GM11168 (cell line): ENCODE results near the gene CCNL2.
"Not testable (repeated sequence)": the region's sequence is repeated elsewhere in the genome, so short reads cannot be mapped to it uniquely, and the experiment has no call there.

Experiments used
- in situ Hi-C: fragments of 300-500 bp; cut with MboI; formaldehyde crosslinking; loops from one replicate; pipeline ENCODE4 v1.12.0; 2022; ENCODE audit warnings: low sequenced_read_pairs; ENCODE audit not compliant: unreplicated experiment

The CCNL2 gene

DNA sequence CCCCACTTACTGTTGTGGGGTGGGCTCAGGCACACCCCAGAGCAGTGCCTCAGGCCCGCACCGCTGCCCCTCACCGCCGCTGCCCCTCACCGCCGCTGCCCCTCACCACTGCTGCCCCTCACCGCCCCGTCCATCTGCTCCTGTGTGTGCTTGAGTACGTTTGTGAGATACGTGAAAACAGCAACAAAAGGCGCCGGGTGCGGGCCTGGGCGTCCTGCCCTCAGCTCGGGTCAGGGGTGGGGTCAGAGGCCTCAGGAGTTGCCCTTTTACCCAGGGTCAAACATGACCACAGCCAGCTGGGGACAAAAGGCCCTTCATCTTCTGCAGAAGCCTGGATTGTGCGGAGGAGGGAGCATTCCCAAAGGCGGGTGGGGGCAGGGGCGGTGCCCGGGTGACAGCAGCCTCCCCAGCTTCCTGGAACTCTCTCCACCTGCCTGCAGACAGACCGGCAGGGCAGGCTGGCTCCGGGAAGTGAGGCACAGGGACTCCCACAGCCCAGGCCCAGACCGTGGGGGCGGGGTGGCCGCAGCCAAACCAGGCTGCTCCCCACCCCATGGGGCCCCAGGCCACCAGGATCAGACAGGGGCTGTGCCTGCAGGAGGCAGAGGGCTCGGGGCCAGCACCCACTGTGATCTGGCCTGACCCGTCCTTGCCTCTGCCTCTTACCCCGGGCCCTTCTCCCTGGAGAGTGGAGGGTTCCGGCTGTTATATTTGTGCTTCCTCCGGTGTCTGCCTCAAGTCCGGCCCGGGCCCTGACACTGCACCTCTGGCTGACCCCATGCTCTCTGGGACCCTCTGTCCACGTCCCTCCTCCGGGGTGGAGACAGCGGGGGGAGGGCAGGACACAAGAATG, 34.0 kb upstream of the CCNL2 start:
- in situ Hi-C loops = no loop called here

DNA sequence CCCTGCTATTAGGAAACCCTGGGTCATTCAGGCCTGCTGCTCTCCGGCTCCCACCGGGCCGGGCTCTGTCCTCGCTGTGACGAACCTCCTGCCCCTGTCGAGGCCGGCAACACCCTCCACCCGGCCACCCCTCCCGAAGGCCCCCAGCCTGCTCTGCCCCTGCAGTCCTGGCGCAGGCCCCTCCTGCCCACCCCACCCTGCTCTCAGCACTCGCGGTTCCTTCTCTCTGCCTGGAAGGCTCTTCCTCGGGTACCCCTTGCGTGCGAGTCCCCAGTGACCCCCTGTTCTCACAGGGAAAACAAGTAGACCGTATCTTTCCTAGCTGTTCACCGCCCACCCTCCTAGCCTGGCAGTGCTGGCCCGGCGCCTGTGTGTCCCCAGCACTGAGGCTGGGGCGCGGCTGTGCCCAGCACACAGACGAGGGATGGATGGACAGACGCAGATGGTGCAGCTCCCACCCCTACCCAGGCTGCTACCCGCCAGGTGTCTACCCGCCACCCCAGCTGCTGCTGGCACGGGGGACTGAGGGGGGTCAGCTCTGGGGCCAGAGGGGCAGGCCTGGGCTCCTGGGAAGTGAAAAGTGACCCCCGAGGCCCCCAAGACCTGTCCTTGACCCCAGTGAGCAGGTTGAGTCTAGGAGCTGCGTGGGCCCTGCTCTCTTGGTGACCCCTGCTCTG, 33.3 kb upstream of the CCNL2 start:
- in situ Hi-C loops = no loop called here

DNA sequence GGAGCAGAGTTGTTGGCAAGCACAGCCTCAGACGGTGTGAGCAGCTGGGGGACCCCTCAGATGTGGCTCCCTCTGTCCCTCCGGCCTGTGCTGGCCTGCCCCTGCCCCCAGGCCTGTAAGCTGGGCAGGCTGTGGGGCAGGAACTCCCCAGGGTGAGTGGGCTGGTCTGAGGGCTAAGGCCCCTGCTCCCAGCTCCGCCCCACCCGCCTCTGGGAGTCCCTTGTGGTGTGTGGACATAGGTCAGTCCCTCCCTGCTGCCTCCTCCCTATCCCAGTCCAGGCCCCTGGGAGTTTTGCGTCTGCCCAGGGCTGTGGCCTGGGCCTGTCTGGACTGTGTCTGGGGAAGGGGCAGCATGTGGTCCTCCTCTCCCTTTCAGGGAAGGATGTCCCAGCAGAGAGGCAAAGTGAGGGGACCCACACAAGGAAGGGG, 32.7 kb upstream of the CCNL2 start:
- in situ Hi-C loops = no loop called here

DNA sequence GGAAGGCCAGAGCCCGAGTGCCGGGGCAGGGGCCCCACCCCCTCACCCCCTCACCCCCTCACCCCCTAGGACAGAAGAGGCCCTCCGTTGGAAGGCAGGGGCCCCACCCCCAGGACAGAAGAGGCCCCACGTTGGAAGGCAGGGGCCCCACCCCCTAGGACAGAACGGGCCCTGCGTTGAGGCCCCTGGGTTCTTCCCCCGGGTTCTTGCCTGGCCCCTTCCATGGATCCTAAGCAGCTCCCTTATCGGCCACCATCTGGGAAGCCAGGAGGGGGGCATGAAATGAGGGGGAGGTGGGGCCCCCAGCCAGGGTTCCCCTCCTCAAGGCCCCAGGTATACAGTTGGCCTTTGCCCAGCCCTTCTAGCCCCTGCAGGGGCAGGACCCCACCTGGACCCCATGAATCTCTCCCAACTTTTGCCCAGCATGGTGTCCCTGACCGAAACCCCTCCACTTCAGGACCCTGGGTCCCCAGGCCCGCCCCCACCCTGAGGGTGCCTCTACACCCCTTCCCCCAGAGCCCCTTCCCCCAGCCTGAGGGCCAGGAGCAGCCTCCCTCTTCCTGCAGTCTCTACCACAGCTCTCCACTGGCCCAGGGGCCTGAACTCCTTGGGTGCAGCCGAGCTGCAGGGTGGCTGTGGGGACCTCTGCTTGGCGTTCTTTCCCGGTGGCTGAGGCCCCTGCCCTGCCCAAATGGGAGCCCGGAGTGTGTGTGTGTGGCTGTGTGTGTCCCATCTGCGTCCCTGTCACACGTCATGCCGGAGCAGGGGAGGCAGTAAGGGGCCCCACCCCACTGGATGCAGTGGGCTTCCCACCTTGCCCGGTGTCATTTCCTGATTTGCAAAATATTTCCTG, 32.1 kb upstream of the CCNL2 start:
- in situ Hi-C loops = no loop called here

DNA sequence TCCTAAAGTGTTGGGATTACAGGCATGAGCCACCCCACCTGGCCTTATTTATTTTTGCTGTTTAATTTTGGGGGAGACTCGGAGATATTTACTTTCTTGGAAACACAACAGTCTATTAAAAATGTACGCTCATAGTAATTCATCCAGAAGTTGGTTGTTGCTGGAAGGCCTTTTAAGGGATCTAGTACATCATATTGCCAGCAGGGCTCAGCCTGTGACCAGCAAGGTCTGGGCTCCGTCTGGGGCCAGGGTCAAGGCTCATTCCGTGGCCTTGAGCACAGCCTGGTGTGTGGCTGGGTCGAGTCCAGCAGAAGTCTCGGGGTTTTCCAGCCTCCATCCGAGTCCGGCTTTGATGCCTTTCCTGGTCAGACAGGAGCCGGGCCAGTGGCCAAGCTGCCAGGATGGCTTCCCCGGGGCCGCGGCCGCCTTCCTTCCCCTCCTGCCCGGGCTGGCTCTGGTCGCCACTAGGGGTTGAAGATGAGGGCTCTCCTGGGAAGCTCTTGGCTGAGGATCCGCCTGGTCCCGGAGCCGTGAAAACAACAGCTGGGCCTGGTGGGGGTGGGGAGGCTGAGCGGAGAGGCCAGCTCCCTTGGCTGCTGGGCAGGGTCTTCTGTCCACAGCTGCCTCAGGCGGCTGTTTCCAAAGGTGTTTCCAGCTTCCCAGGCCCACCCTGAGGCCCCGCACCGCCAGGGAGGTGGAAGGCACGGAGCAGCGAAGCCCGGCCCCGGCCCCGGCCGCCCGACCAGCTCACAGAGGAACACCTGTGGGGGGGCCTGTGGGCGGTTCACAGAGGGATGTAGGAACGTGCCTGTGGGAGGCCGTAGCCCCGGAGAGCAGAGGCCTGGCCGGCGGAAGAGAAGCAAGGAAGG, 31.2 kb upstream of the CCNL2 start:
- in situ Hi-C loops = no loop called here

DNA sequence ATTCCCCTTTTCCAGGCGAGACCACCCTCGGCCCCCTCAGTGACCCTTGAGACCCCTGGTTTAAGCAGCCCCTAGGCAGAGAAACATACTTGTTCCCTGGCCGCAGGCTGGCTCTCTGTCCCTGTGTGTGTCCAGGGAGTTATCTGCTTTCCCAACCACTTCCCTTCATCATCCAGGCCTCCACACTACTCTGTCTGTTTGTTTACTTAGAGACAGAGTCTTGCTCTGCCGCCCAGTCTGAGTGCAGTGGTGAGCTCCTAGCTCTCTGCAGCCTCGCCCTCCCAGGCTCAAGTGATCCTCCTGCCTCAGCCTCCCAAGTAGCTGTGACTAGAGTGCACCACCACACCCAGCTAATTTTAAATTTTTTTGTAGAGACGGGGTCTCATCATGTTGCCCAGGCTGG, 30.5 kb upstream of the CCNL2 start:
- in situ Hi-C loops = no loop called here

DNA sequence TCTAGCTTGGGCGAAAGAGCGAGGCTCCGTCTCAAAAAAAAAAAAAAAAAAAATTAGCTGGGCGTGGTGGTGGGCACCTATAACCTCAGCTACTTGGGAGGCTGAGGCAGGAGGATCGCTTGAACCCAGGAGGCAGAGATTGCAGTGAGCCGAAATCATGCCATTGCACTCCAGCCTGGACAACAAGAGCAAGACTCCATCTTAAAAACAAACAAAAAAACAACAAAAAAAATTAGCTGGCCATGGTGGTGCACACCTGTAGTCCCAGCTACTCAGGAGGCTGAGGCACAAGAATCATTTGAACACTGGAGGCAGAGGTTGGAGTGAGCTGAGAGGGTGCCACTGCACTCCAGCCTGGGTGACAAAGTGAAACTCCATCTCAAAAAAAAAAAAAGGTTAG, 29.8 kb upstream of the CCNL2 start:
- in situ Hi-C loops = not testable (repeated sequence)

DNA sequence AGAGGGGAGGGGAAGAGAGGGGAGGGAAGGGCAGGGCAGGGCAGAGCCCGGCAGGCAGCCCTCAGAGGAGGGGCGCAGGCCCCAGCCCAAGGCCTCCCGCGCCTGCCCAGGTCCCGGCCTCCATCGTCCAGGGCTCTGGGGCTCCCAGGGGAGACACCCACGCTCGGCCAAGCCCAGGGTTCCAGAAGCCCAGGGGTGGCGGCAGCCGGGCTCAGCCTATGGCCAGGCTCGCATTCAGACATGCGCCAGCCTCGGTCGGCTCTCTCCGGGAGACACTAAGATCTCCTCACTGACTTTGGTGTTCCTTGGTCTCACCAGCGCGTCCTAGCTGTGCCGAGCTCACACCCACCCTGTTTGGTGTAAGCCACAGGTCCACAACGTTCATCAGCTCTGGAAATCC, 29.0 kb upstream of the CCNL2 start:
- in situ Hi-C loops = no loop called here

DNA sequence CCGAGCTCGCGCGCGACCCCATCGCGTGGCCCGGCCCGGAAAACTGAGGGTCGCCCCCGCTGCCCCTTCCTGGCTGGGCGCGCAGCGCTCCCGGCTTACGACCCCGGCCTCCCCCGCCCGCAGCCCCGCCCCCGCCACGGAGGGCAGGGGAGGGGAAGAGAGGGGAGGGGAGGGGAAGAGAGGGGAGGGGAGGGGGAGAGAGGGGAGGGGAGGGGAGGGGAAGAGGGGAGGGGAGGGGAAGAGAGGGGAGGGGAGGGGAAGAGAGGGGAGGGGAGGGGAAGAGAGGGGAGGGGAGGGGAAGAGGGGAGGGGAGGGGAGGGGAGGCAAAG, 28.6 kb upstream of the CCNL2 start:
- in situ Hi-C loops = no loop called here

DNA sequence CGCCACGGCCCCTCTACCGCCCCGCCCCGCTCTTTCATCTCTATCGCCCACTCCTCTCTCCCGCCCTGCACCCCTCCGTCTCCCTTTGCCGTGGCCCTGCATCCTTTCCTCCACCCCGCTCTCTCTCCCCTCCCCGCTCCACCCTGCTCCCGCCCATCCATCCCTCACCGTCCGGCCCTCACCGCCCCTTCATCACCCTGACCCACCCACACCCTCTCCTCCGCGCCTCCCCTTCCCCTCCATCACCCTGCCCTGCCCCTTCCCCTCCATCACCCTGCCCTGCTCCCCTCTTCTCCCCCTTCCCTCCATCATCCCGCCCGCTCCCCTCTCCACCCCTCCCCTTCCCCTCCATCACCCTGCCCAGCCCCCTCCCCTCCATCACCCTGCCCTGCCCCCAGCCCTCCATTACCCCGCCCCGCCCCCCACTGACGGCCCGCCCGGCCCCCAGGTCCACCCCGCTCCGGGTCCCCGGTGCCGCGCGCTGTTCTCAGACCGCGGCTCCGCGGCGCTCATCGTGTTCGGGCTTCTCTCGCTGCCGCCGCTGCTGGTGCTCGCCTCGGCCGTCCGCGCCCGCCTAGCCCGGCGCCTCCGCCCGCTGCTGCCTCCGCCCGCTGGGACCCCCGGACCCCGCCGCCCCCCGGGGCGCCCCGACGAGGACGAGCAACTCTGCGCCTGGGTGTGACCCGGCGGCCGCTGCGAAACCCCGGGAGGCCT, 28.1 kb upstream of the CCNL2 start:
- in situ Hi-C loops = no loop called here

DNA sequence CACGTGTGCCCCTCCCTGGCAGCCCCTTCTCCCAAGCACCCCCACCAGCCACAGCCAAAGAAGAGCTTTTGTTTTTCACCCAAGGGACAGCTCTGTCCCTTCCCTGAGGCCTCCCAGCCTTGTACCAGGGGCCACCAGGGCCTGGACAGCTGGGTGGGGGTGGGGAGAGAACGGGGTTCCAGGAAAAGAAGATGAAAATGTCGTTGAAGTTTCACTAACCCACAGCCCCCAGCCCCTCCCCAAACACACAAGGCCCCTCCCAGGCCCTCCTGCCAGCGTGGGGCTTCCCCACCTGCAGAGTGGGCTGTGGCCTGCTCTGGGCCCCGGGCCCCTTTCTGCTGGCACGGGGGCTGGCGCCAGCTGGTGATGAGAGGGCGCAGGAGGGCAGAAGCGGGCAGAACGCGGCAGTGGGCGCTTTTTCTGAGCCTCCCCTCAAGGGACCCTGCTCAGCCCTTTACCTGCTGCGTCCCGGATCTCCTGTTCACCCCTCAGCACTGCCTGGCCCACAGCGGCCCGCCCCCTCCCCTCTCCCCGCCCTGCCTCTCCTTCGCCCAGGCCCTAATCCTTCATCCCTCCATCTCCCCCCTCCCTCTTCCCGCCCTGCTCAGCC, 27.5 kb upstream of the CCNL2 start:
- in situ Hi-C loops = no loop called here

DNA sequence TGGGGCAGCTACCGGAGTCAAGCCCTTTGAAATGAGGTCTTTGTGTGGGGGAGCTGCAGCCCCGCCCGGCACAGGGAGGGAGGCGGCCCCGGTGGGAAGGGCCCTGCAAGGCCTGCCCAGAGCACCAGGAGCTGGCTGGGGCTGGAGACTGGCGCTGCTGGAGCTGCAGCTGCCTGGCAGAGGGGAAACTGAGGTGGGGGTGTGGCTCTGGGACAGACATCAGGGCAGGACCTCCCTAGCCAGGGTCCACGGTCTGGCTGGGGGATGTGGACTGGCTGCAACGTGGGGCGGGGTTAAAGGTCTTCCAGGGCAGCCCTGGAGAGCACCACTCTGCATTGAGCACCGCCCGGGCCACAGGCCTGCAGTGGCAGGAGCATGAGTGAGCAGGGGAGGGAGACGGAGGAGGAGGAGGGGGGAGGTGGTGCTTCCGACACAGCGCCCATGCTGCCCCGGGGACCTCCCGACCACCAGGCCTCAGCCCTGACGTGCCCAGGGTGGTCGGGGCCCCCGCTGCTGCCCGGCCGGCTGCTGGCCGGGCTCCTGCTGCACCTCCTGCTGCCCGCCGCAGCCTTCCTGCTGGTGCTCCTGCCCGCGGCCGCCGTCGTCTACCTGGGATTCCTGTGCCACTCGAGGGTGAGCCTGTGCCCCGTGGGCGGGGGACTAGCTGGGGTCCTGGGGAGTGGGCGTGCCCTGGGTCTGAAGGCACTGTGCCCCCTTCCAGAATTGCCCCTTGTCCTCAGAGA, 26.8 kb upstream of the CCNL2 start:
- in situ Hi-C loops = no loop called here

DNA sequence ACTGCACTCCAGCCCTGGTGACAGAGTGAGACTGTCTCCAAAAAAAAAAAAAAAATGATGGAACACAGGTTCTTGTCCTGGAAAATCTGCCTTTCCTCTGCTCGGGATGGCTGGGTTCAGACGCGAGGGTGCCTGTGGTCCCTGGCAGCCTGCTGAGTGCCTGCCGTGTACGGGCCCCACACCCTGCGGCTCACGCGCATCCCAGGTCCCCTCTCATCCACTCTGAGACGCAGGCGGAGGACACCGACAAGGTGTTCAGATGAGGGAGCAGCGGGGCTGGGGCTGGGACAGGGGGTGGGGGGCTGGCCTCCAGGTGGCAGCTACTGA, 26.3 kb upstream of the CCNL2 start:
- in situ Hi-C loops = no loop called here

DNA sequence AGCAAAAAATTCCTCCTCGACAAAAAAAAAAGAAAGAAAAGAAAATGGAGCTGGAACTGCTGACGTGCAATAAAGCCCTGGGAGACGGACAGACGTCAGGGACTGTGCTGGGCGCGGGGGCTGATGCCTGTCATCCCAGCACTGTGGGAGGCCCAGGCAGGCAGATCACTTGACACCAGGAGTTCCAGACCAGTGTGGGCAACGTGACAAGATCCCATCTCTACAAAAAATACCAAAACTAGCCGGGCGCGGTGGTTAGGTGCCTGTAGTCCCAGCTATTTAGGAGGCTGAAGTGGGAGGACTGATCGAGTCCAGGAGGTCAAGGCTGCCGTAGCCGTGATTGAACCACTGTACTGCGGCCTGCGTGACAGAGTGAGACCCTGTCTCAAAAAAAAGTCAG, 25.6 kb upstream of the CCNL2 start:
- in situ Hi-C loops = no loop called here

DNA sequence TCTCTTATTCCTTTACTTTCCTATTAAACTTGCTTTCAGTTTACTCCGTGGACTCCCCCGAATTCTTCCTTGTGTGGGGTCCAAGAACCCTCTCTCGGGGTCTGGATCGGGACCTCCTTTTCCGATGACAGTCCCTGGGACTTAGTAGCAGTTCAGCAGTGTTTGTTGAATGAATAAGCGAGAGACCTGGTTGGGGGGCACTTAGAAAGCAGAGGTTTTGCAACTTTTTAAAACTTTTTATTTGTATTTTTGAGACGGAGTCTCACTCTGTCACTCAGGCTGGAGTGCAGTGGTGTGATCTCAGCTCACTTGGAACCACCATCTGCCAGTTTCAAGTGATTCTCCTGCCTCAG, 24.1 kb upstream of the CCNL2 start:
- in situ Hi-C loops = no loop called here

DNA sequence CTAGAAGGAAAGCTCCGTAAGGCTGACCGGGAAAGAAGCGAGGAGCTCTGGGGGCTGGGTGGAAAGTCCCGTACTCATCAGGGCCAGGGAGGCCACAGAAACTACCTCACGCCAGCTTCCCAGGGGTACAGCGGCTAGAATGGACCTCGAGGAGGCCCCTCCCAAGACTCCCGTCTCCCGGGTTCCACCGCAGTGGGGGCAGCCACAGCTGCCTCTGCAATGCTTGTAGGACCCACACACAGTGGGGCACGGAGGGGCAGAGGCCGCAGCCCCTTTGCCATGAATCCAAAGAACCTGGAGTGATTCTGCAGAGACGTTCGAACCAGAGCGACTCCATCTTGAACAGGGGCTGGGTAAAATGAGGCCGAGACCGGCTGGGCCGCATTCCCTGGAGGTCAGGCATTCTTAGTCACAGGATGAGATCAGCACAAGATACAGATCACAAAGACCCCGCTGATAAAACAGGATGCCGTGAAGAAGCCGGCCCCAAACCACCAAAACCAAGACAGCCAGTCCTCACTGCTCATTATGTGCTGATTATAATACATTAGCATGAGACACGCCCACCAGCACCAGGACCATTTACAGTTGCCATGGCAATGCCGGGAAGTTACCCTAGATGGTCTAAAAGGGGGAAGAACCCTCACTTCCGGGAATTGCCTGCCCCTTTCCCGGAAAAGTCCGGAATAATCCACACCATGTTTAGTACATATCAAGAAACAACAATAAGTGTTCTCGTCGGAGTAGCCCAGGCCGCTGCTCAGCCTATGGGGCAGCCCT, 23.5 kb upstream of the CCNL2 start:
- in situ Hi-C loops = no loop called here

DNA sequence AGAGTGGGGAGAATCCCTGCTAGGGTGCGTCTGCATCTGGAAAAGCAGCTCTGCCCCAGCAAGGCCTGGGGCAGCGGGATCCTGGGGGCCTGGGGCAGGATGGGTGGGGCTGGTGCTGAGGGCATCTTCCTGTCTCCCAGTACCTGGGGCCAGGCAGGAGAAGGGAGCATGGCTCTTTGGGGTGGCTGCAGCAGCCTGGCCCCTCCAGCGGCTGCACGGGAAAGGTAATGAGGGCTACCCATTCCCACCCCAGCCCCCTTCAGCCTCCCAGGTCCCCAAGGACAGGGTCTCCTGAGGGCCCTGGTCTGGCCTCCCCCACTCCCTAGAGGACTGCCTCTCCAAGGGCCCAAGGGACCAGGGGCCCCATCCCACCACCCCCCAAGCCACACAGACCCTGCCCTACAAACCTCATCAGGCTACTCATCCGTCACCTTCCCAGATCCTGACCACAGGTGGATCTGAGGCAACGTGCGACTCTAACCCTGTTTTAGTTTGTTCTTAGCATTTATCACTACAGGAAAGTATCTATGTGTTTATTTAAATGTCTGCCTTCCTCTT, 22.9 kb upstream of the CCNL2 start:
- in situ Hi-C loops = no loop called here
